LoVo (cell line): Measurements from ENCODE around the gene RXRA.

Source experiments
- DNase-seq: peaks from one replicate; pipeline ENCODE4 v3.0.0-alpha.2; 2016; ENCODE audit warnings: low spot score

Gene RXRA

GRCh38 chr9:134383148-134383547, 56.9 kb downstream of the RXRA start:
- no peak for DNase-seq

GRCh38 chr9:134384811-134385479, 58.7 kb downstream of the RXRA start:
- no peak for DNase-seq

GRCh38 chr9:134385915-134386314, 59.7 kb downstream of the RXRA start:
- DNase-seq = no peak

GRCh38 chr9:134386951-134387831, 60.9 kb downstream of the RXRA start:
- DNase-seq = no peak

GRCh38 chr9:134388289-134388808, 62.1 kb downstream of the RXRA start:
- DNase-seq = no peak

- DNase-seq = no peak
Observed at GRCh38 chr9:134388976-134389375, 62.7 kb downstream of the RXRA start.

- DNase-seq = no peak
Observed at GRCh38 chr9:134389642-134390041, 63.4 kb downstream of the RXRA start.

- DNase-seq = no peak
Observed at GRCh38 chr9:134390537-134390936, 64.3 kb downstream of the RXRA start.

GRCh38 chr9:134390947-134391318, 64.7 kb downstream of the RXRA start:
- DNase-seq = no peak

GRCh38 chr9:134391319-134392231, 65.3 kb downstream of the RXRA start:
- no peak for DNase-seq

- DNase-seq = no peak
Observed at GRCh38 chr9:134392900-134393299, 66.6 kb downstream of the RXRA start.

- no peak for DNase-seq
Observed at GRCh38 chr9:134393582-134394280, 67.5 kb downstream of the RXRA start.

- no peak for DNase-seq
Observed at GRCh38 chr9:134395002-134395517, 68.8 kb downstream of the RXRA start.

- no peak for DNase-seq
Observed at GRCh38 chr9:134395737-134396257, 69.5 kb downstream of the RXRA start.

- no peak for DNase-seq
Observed at GRCh38 chr9:134396258-134396742, 70.0 kb downstream of the RXRA start.

GRCh38 chr9:134396825-134397224, 70.6 kb downstream of the RXRA start:
- no peak for DNase-seq

GRCh38 chr9:134398756-134399155, 72.5 kb downstream of the RXRA start:
- DNase-seq = no peak

- DNase-seq = no peak
Observed at GRCh38 chr9:134399435-134400056, 73.3 kb downstream of the RXRA start.

- DNase-seq = no peak
Observed at GRCh38 chr9:134400283-134400682, 74.0 kb downstream of the RXRA start.

GRCh38 chr9:134401391-134401790, 75.1 kb downstream of the RXRA start:
- no peak for DNase-seq
